ENCODE data around the gene HLA-F.
A peak's percentile ranks its signal among the peaks of the same experiment; 100 is the strongest.

HLA-F gene

GRCh38 chr6:29723262-29723665, at the start of gene HLA-F:
Gene HLA-F (plus strand): TSS chr6:29723434. CDS start chr6:29723464, 30 bp downstream.
- DNase-seq, result peak; percentile 75

- DNase-seq, result no peak
Observed at GRCh38 chr6:29674008-29674407, 49.2 kb upstream of the HLA-F start.

GRCh38 chr6:29675561-29675960, 47.7 kb upstream of the HLA-F start:
- DNase-seq, result no peak

- DNase-seq, result no peak
Observed at GRCh38 chr6:29676981-29677601, 46.1 kb upstream of the HLA-F start.

- DNase-seq, result no peak
Observed at GRCh38 chr6:29678114-29678513, 45.1 kb upstream of the HLA-F start.

- no peak for DNase-seq
Observed at GRCh38 chr6:29679962-29680361, 43.3 kb upstream of the HLA-F start.

- no peak for DNase-seq
Observed at GRCh38 chr6:29680416-29680815, 42.8 kb upstream of the HLA-F start.

- no peak for DNase-seq
Observed at GRCh38 chr6:29680904-29681303, 42.3 kb upstream of the HLA-F start, which contains the start of gene ZFP57. Gene ZFP57 (minus strand): TSS chr6:29681152. CDS start chr6:29677003, 4,149 bp downstream.

- DNase-seq, result no peak
Observed at GRCh38 chr6:29681811-29682210, 41.4 kb upstream of the HLA-F start.

GRCh38 chr6:29685718-29686326, 37.4 kb upstream of the HLA-F start:
- DNase-seq, result no peak

- DNase-seq, result no peak
Observed at GRCh38 chr6:29694637-29695036, 28.6 kb upstream of the HLA-F start.

- DNase-seq, result no peak
Observed at GRCh38 chr6:29696147-29697125, 26.8 kb upstream of the HLA-F start.

- DNase-seq, result no peak
Observed at GRCh38 chr6:29702519-29703103, 20.6 kb upstream of the HLA-F start.

- DNase-seq, result peak; percentile 44
Observed at GRCh38 chr6:29705389-29706231, 17.6 kb upstream of the HLA-F start.

GRCh38 chr6:29708432-29709179, 14.6 kb upstream of the HLA-F start:
- no peak for DNase-seq

GRCh38 chr6:29709188-29709587, 14.0 kb upstream of the HLA-F start:
- no peak for DNase-seq

- no peak for DNase-seq
Observed at GRCh38 chr6:29710281-29710941, 12.8 kb upstream of the HLA-F start.

GRCh38 chr6:29720863-29721262, 2.4 kb upstream of the HLA-F start:
- DNase-seq, result no peak

GRCh38 chr6:29723666-29724588, 693 bp downstream of the HLA-F start:
- DNase-seq, result no peak

All from NCI-H2227 treated with DMSO at 0.1 percent for 48 hours (cell line).